Left forelimb (tissue), 1 donor: ENCODE results near the gene SAMD11.

Source experiments
- DNase-seq: peaks from one replicate; pipeline ENCODE4 v3.0.0-alpha.2; 2018; ENCODE audit warnings: low spot score

Gene SAMD11

DNA sequence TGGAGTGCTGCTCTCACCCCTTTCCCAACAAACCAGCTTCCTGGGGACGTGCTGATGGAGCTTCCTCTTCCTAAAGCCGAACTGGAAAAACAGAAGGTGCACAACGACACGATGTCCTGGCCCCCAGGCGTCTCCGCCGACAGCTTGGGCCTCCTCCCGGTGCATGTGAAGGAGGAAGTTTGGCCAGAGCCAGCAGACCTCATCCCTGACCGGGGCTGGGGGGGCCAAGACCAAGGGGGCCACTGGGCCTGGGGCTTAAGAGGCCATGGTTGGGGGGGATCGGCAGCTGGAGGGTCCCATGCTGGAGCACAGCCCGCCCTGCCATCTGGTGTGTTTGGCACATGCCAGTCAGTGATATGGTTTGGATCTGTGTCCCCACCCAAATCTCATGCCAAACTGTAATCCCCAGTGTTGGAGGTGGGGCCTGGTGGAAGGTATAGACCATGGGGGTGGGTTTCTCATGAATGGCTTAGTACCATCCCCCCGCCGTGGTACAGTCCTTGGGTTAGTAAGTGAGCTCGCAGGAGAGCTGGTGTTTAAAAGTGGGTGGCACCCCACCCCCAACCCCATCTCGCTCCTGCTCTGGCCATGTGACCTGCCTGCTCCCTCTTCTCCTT lies 69.8 kb downstream of the SAMD11 start:
- no peak for DNase-seq
